GM10266 (cell line): ENCODE results near the gene TUBB1.

Experiments
- DNase-seq: peaks from one replicate; pipeline ENCODE4 v3.0.0; 2012; ENCODE audit errors: extremely low spot score
- TF ChIP-seq, protein P1 (sequence below): IDR thresholded peaks from 2 replicates; pipeline ENCODE4 v1.5.1; 2012; ENCODE audit warnings: mild to moderate bottlenecking, low read depth; ENCODE audit not compliant: control insufficient read depth, insufficient read depth; ENCODE audit errors: missing control alignments

TUBB1 gene

DNA sequence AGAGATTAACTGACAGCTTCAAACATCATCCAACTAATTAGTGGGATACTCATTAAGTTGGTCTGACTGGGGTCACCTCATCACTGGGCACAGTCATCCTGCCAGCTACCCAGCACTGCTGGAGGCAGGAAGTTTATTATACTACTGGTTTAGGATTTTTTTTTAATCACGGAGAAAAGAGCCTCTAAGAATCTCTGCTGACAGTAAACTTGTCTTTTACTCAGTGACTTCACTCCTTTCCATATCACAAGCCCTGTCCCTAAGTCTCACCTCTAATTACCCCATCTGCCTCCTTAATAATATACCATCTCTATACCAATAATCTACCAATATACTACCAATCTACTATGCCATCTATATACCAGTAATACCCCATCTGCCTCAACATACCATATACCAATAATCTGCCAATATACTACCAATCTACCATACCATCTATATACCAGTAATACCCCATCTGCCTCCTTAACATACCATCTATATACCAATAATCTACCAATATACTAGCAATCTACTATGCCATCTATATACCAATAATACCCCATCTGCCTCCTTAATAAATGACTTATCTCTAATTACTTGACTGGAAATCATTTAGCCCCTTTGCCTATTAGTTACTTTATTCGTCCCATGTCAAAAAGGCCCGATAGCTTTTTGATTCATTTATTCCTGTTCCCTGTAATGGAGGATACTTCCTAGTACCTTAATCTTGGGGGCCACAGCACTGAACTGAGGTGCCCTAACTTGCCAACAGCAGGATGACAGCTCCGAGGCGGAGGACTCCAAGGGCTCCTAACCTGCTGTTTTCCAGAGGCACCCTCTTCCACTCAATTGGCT, 7.9 kb downstream of the TUBB1 start:
- TF ChIP-seq, protein P1, sequence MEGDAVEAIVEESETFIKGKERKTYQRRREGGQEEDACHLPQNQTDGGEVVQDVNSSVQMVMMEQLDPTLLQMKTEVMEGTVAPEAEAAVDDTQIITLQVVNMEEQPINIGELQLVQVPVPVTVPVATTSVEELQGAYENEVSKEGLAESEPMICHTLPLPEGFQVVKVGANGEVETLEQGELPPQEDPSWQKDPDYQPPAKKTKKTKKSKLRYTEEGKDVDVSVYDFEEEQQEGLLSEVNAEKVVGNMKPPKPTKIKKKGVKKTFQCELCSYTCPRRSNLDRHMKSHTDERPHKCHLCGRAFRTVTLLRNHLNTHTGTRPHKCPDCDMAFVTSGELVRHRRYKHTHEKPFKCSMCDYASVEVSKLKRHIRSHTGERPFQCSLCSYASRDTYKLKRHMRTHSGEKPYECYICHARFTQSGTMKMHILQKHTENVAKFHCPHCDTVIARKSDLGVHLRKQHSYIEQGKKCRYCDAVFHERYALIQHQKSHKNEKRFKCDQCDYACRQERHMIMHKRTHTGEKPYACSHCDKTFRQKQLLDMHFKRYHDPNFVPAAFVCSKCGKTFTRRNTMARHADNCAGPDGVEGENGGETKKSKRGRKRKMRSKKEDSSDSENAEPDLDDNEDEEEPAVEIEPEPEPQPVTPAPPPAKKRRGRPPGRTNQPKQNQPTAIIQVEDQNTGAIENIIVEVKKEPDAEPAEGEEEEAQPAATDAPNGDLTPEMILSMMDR = no peak
- DNase-seq = no peak

DNA sequence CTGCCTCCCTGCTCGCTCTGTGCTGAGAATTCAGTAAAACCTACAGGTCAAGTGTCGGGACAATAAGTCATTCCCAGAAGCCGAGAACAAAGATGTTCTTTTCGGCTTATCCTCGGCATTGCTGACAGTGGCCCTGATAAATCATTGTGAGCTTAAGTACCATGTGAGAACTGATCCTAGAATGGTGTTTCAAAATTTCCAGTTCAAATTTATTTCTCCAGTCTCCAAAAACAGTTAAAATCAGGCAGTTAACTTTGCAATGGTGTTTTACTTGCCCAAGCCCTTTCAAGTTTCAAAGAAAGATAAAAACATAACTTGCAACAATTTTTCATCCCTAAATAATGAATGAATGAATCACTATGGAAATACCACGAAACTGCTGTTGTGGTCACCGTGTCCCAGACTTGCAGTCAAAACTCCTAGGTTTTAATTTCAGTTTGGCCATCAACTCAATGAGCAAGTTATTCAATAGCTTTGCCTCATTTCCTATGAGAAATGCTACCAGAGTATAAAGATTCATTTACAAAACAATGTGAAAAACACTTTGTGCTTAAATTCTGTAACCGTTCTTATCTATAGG, 8.6 kb downstream of the TUBB1 start:
- no peak for DNase-seq
- TF ChIP-seq, protein P1 = no peak

DNA sequence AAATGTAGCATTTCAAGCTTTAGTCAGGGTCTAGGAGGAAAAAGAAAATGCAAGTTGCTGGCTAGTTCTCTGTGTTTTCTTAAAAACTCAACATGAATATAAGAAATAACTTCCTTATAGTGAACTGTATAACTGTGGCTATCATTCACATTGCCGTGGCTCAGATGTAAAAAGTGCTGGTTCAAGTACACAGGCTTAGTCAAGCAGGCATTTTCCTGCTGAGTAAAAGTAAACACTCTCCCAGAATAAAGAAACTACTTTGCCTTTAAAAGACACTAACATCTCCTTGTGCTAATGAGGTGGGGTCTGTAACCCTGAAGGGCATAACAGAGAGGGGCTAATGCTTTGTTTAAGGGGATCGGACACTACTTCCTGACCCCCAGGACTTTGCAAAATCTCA, 9.6 kb downstream of the TUBB1 start:
- no peak for DNase-seq
- TF ChIP-seq, protein P1 = no peak

DNA sequence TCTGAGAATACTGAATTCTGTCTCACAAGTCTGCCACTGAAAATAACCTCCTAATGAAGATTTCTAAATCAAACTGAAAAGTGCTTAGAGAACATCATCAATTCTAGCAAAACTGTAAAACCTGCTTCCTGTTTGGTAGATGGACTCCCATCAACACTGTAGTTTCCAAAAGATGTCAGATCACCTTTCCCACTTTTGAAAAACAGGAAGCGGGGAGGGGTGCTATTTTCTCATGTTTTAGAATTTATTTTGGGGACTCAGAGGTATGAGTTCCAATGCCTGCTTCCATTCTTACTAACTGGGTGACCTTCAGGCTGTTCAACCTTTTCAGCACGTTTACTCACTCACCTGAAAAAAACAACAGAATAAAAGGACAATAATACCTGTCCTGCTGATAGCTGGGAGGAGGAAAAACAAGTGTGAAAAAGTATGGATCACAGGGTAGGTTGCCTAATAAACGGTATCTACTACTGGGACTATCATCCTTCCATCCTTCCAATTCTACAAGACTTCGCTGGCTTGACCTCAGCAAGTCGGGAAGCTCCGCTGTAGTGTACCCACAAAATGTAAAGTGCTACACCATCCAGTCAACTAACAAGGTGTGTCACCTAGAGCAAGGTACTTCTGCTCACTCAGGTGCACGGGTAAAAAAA, 11.8 kb downstream of the TUBB1 start:
- DNase-seq = no peak
- TF ChIP-seq, protein P1 = no peak

DNA sequence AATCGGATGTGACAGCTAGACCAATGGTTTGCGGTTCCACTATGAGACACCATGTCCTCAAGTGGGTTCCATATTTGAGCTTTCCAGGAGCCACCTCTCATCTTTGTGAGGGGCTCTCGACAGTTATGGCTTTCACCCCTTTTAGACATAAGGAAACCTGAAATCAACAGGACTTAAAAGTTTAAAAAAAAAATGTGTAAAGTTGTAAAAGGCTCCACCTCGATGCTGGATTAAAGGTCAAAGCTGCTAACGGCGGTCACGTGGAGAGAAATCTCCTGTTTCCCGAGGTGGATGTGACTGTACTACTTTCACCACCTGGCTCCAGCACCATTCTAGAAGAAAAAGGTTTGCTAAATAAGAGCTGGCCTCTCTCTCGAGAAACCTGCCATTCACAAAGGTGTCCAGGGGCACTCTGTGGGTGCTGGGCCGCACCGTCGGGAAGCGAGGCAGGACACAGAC, 12.4 kb downstream of the TUBB1 start:
- TF ChIP-seq, protein P1 = no peak
- DNase-seq = no peak

DNA sequence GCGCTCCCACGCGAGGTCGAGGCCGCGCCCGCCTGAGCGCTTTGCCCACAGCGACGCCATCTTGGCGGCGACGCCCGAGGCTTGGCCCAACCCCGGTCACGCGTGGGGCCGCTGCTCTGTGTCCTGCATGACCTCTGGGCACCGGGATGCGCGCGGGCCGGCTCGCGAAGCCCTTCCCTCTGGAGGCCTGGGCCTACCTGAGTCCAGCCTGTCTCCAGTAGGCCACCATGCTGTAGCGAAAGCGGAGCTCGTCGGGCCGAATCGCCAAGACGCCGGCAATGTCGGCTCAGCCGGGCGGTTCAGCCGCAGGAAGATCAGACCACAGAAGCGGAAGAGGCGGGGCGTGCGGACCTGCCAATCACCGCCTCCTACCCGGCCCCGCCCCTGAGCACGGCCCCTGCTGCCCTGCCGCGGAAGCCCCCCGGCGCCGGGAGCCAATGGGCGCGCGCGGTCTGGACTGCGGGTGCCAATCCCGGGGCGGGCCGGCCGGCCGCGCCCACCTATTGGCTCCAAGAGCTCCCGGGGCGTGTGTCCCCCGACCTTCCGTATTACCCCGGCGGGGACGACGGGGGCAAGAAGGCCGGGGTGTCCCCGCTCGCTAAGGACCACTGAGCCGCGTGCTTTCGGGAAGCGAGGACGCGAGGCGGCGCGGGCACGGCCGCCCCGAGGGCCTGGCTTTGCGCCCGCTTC, 12.9 kb downstream of the TUBB1 start, which contains the start of gene ATP5F1E:
TSS of gene ATP5F1E (minus strand) at position 313 of the 690 bp plus-strand sequence. CDS start at position 229, 84 bp downstream.
- TF ChIP-seq, protein P1 = no peak
- DNase-seq = peak; percentile 97
